GM12892 (cell line): ENCODE measurements around the gene USP48.

Source experiments
- POLR2A ChIP-seq: IDR thresholded peaks from 2 replicates; pipeline ENCODE4 v1.6.1; 2011; ENCODE audit warnings: low read depth, low read length, control low read depth
- POLR2AphosphoS5 ChIP-seq: IDR thresholded peaks from 2 replicates; pipeline ENCODE4 v1.6.1; 2011; ENCODE audit warnings: low read depth, low read length, control low read depth
- TAF1 ChIP-seq: IDR thresholded peaks from 2 replicates; pipeline ENCODE4 v1.6.1; 2011; ENCODE audit warnings: low read depth, mild to moderate bottlenecking, control low read depth, low read length, borderline replicate concordance

GRCh38 chr1:21631944-21632887 lies 150.7 kb downstream of the USP48 start:
- TF ChIP-seq POLR2A (no peak), POLR2AphosphoS5 (no peak), TAF1 (no peak)
